Measurements from ENCODE around the gene GPC6. TPM values are rescaled to one million over a fixed set of nuclear protein-coding genes. Genes with fewer than 3 reads are reported as not detected.
A peak's percentile ranks its signal among the peaks of the same experiment; 100 is the strongest.

The GPC6 gene
- total RNA-seq, 1 donor = 77.8 TPM

DNA sequence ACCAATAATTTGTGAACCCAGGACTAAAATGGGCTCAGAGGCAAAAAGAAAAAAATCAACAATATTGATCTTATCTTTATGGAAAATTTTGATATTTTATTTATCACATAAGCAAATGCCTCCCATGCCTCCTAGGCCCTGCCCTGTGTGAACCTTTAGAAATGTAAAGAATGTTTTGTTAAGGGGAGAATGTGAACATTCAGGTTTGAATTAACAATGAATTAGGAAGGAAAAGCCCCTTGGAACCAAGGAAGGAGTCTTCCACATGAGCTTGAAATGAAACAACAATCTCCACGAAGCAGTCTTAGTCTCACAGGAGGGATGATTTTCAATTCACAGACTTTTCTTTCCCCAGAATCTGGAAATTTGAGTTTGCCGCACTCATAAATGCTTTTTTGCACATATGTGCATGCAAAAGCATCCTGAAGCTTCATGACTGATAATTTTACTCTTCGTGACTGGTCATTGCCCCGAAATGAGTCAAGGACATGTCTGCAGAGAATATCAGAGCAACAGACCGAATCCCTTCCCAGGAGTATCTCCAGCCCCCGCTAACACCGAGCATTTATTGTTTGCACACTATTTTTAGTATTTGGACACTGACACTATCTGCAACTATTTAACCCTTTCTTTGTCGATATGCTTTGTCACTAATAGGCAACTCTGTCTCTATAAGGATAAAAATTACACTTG lies 1117.7 kb downstream of the GPC6 start:
- peak; percentile 62 for DNase-seq (ENCODE audit: insufficient read length, low spot score, missing footprints)
- peaks cover 21% of the 10 kb centered on the region for H3K4me1 ChIP-seq (ENCODE audit: insufficient read depth, low read length)
- H3K9me3 ChIP-seq (ENCODE audit: low read depth, low read length) = no peaks in the 10 kb centered on the region
- no peaks in the 10 kb centered on the region for H4K20me1 ChIP-seq (ENCODE audit: insufficient read depth, low read length)
- TF ChIP-seq, protein P1, sequence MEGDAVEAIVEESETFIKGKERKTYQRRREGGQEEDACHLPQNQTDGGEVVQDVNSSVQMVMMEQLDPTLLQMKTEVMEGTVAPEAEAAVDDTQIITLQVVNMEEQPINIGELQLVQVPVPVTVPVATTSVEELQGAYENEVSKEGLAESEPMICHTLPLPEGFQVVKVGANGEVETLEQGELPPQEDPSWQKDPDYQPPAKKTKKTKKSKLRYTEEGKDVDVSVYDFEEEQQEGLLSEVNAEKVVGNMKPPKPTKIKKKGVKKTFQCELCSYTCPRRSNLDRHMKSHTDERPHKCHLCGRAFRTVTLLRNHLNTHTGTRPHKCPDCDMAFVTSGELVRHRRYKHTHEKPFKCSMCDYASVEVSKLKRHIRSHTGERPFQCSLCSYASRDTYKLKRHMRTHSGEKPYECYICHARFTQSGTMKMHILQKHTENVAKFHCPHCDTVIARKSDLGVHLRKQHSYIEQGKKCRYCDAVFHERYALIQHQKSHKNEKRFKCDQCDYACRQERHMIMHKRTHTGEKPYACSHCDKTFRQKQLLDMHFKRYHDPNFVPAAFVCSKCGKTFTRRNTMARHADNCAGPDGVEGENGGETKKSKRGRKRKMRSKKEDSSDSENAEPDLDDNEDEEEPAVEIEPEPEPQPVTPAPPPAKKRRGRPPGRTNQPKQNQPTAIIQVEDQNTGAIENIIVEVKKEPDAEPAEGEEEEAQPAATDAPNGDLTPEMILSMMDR (IDR thresholded peaks at IDR 0.05; ENCODE audit: extremely low read depth, low read depth, low read length) = no peak
- H3K4me2 ChIP-seq (ENCODE audit: insufficient read depth, low read length) = peak overlapping the region; percentile 66
- H3K4me3 ChIP-seq (ENCODE audit: insufficient read depth, low read length) = peak overlapping the region; percentile 20
- H3K79me2 ChIP-seq (ENCODE audit: insufficient read depth, low read length) = no peaks in the 10 kb centered on the region
- H3K27me3 ChIP-seq (ENCODE audit: insufficient read depth, low read length) = no peaks in the 10 kb centered on the region
- H2AFZ ChIP-seq (ENCODE audit: low read length) = no peak overlapping the region
- H3K36me3 ChIP-seq (ENCODE audit: insufficient read depth, low read length) = no peaks in the 10 kb centered on the region
- H3K27ac ChIP-seq (ENCODE audit: low read depth, low read length) = peak overlapping the region; percentile 42

DNA sequence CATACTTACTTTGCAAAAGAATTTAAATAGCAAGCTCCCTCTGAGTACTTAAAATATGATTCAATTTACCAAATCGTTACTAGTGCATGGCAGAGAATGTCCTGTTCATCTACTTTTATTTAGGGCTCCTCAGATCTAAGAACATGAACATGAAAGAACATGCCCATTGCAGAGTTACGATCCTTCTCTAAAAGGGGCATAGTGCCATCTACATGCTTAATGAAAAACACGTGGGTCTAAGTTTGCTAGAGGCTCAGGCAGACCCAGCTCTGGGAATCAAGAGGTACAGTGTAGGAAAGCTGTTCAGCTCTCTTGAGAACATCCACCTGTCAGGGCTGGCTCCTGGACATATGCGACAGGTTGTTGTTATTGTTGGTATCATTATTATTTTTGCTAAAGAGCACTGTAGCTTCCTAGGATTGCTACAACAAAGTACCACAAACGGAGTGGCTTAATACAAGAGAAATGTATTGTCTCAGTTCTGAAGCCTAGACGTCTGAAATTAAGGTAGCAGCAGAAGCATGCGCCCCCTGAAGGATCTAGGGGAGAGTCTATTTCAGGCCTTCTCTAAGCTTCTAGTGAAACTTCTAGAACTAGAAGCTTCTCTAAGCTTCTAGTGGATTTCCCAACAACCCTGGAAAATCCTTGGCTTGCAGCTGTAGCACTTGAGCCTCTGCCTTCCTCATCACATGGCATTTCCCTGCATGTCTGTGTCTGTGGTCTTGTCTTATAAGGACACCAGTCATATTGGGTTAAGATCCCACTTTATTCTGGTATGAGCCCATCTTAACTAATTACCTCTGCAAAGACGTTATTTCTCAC lies 1119.0 kb downstream of the GPC6 start:
- DNase-seq (ENCODE audit: insufficient read length, low spot score, missing footprints) = no peak
- H3K79me2 ChIP-seq (ENCODE audit: insufficient read depth, low read length) = no peaks in the 10 kb centered on the region
- H4K20me1 ChIP-seq (ENCODE audit: insufficient read depth, low read length) = no peaks in the 10 kb centered on the region
- no peak overlapping the region for H3K27ac ChIP-seq (ENCODE audit: low read depth, low read length)
- H3K9me3 ChIP-seq (ENCODE audit: low read depth, low read length) = no peaks in the 10 kb centered on the region
- H3K36me3 ChIP-seq (ENCODE audit: insufficient read depth, low read length) = no peaks in the 10 kb centered on the region
- H3K4me3 ChIP-seq (ENCODE audit: insufficient read depth, low read length) = no peak overlapping the region
- H3K4me1 ChIP-seq (ENCODE audit: insufficient read depth, low read length) = peaks cover 21% of the 10 kb centered on the region
- no peaks in the 10 kb centered on the region for H3K27me3 ChIP-seq (ENCODE audit: insufficient read depth, low read length)
- TF ChIP-seq, protein P1 (IDR thresholded peaks at IDR 0.05; ENCODE audit: extremely low read depth, low read depth, low read length) = no peak
- no peak overlapping the region for H3K4me2 ChIP-seq (ENCODE audit: insufficient read depth, low read length)
- no peak overlapping the region for H2AFZ ChIP-seq (ENCODE audit: low read length)

DNA sequence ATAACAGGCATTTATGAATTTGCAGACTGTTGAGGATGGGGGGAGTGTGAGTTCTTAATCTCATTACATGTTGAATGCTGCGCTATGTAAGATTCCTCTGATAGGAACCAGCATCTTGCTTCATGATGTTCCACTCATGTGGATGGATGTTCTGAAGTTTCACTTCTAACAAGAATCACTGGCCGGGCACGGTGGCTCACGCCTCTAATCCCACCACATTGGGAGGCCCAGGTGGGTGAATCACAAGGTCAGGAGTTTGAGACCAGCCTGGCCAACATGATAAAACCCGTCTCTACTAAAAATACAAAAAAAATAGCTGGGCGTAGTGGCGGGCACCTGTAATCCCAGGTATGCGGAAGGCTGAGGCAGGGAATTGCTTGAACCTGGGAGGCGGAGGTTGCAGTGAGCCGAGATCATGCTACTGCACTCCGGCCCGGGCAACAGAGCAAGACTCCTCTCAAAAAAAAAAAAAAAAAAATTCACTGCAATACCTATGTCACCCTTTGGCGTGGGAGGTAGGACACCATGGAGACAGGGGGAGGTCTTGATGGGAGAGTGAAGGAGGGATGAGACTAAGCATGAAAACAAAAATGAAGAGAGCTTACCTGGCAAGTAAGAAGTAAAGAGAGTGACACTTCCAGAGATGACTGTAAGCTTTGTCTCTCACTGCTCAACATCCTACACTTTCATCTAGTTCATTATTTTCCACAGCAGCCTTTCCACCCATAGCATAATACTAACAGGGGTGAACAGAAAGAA lies 1119.8 kb downstream of the GPC6 start:
- H3K36me3 ChIP-seq (ENCODE audit: insufficient read depth, low read length) = no peaks in the 10 kb centered on the region
- H4K20me1 ChIP-seq (ENCODE audit: insufficient read depth, low read length) = no peaks in the 10 kb centered on the region
- H3K4me2 ChIP-seq (ENCODE audit: insufficient read depth, low read length) = no peak overlapping the region
- no peaks in the 10 kb centered on the region for H3K79me2 ChIP-seq (ENCODE audit: insufficient read depth, low read length)
- H3K4me3 ChIP-seq (ENCODE audit: insufficient read depth, low read length) = no peak overlapping the region
- TF ChIP-seq, protein P1 (IDR thresholded peaks at IDR 0.05; ENCODE audit: extremely low read depth, low read depth, low read length) = no peak
- H3K9me3 ChIP-seq (ENCODE audit: low read depth, low read length) = no peaks in the 10 kb centered on the region
- no peak for DNase-seq (ENCODE audit: insufficient read length, low spot score, missing footprints)
- H2AFZ ChIP-seq (ENCODE audit: low read length) = no peak overlapping the region
- H3K27me3 ChIP-seq (ENCODE audit: insufficient read depth, low read length) = no peaks in the 10 kb centered on the region
- H3K4me1 ChIP-seq (ENCODE audit: insufficient read depth, low read length) = peaks cover 30% of the 10 kb centered on the region
- H3K27ac ChIP-seq (ENCODE audit: low read depth, low read length) = no peak overlapping the region

Measured in osteoblast (primary cell).